IPS-18a (cell line): Measurements from ENCODE around the gene ZFHX3.

Source experiments
- H3K27ac ChIP-seq: one replicate; pipeline ENCODE4 v1.5.1; 2013; ENCODE audit warnings: low read length
- H3K27me3 ChIP-seq: one replicate; pipeline ENCODE4 v1.6.1; 2013; ENCODE audit warnings: mild to moderate bottlenecking, low read length; ENCODE audit not compliant: control insufficient read depth, insufficient read depth
- H3K36me3 ChIP-seq: one replicate; pipeline ENCODE4 v1.6.1; 2013; ENCODE audit warnings: low read depth, low read length; ENCODE audit not compliant: control insufficient read depth
- H3K4me1 ChIP-seq: one replicate; pipeline ENCODE4 v1.6.1; 2013; ENCODE audit warnings: low read depth, low read length; ENCODE audit not compliant: control insufficient read depth
- H3K4me3 ChIP-seq: one replicate; pipeline ENCODE4 v1.5.1; 2013; ENCODE audit warnings: low read length
- H3K9ac ChIP-seq: one replicate; pipeline ENCODE4 v1.6.1; 2013; ENCODE audit warnings: mild to moderate bottlenecking, low read length, moderate library complexity
- H3K9me3 ChIP-seq: one replicate; pipeline ENCODE4 v1.6.1; 2013; ENCODE audit warnings: low read depth, low read length; ENCODE audit not compliant: control insufficient read depth

ZFHX3 gene

DNA sequence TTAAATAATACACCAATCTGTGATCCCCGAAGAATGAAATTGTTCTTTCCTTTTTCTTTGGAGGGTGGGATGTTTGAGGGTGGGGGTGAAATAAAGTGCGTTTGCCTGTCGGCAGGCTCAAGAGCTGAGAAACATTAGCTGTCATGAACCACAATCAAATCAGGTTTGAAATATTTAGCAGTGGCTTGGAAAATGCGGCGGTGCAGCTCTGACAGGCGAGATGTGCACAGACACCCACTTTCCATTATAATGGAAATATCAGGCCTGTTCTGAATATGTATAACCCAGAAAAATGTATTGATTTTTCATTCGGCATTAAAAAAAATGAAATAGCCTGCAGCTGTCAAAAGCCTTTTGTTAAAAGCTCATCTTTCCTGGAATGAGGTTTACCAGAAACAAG is 212.8 kb downstream of the ZFHX3 start:
- Histone ChIP-seq H3K4me1 (peaks cover 17% of the 10 kb centered on the region), H3K27ac (no peak overlapping the region), H3K9me3 (no peaks in the 10 kb centered on the region), H3K9ac (no peak overlapping the region), H3K27me3 (no peaks in the 10 kb centered on the region), H3K36me3 (no peaks in the 10 kb centered on the region), H3K4me3 (no peak overlapping the region)

DNA sequence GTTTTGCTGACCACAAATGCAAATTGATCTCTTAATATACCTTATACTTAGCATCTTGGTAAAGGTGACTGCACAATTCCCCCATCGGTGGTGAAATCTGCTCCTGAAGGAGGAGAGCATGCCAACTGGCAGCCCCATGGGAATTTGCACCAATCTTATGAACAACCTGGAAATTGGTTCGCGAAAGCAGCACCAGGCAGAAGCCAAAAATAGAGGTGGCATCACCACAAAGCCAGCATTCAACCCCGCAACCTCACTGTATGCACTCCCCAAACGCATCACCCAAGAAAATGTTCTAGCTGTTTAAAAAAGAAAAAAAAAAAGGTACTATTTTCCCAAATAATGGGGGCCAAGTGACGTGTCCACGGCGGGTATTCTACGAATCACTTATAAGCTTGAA is 213.4 kb downstream of the ZFHX3 start:
- Histone ChIP-seq H3K4me3 (no peak overlapping the region), H3K27me3 (no peaks in the 10 kb centered on the region), H3K36me3 (no peaks in the 10 kb centered on the region), H3K9ac (no peak overlapping the region), H3K4me1 (peaks cover 17% of the 10 kb centered on the region), H3K27ac (no peak overlapping the region), H3K9me3 (no peaks in the 10 kb centered on the region)

DNA sequence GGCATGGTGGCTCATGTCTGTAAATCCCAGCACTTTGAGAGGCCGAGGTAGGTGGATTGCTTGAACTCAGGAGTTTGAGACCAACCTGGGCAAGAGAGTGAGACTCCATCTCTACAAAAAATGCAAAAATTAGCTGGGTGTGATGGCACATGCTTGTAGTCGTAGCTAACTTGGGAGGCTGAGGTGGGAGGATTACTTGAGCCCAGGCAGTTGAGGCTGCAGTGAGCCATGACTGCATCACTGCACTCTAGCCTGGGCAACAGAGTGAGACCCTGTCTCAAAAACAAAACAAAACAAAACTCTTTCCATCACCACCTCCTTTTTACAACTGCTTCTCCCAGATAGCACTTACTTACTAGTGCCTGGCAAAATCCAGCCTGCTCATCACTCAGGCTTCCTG is 214.0 kb downstream of the ZFHX3 start:
- no peaks in the 10 kb centered on the region for H3K27me3 ChIP-seq
- H3K9ac ChIP-seq: no peak overlapping the region
- H3K4me3 ChIP-seq: no peak overlapping the region
- H3K27ac ChIP-seq: no peak overlapping the region
- H3K9me3 ChIP-seq: no peaks in the 10 kb centered on the region
- H3K36me3 ChIP-seq: no peaks in the 10 kb centered on the region
- H3K4me1 ChIP-seq: peaks cover 12% of the 10 kb centered on the region

DNA sequence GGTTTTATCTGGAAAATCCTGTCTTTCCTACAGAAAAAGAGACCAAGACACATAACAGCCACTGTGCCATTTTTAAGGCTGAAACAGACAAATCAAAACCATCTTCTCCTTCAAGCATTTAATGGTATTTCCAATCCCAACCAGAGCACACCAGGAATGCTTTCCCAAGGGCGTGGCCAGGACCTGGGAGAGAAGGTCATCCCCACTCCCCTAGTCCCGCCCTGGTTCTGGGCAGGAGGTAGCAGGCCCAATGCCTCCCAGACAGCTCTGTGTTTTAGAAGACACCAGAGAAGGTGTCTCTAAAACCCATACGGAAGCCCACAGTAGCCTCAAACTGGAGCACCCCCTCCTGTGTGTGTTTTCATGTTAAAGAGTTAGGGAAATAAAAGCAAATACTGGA is 214.4 kb downstream of the ZFHX3 start:
- Histone ChIP-seq H3K27me3 (no peaks in the 10 kb centered on the region), H3K4me3 (no peak overlapping the region), H3K27ac (no peak overlapping the region), H3K36me3 (no peaks in the 10 kb centered on the region), H3K9me3 (no peaks in the 10 kb centered on the region), H3K9ac (no peak overlapping the region), H3K4me1 (peaks cover 7% of the 10 kb centered on the region)

DNA sequence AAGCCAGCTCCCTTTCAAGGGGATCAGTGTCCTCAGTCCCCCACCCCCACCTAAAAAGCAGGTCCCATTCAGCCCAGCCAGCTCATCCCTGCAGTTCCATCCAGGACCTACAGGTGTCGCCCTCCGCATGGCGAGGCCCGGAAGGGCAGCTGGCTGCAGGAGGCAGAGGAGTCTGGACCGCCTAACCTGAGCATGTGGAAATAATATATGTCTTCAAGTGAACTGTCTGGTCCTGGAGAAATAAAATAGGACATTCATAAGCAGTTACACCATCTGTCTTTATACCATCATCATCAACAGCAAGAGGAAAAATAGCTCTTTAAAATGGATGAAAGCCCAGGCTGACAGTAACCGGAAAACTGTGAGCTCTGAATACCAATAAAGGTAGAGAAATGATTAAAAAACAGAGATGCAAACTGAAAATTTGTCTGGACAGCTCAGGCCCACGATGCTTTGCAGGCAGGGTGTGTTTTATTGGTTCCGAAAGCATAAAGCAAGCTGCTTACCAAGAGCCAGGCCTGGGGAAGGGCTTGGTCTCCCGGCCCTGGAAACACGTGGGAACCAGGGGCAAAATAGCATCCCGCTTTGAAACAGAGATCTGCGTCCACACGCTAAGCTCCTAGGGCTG is 215.2 kb downstream of the ZFHX3 start:
- no peak overlapping the region for H3K27ac ChIP-seq
- no peaks in the 10 kb centered on the region for H3K9me3 ChIP-seq
- no peak overlapping the region for H3K4me3 ChIP-seq
- no peak overlapping the region for H3K9ac ChIP-seq
- no peaks in the 10 kb centered on the region for H3K27me3 ChIP-seq
- H3K4me1 ChIP-seq: no peaks in the 10 kb centered on the region
- H3K36me3 ChIP-seq: no peaks in the 10 kb centered on the region

DNA sequence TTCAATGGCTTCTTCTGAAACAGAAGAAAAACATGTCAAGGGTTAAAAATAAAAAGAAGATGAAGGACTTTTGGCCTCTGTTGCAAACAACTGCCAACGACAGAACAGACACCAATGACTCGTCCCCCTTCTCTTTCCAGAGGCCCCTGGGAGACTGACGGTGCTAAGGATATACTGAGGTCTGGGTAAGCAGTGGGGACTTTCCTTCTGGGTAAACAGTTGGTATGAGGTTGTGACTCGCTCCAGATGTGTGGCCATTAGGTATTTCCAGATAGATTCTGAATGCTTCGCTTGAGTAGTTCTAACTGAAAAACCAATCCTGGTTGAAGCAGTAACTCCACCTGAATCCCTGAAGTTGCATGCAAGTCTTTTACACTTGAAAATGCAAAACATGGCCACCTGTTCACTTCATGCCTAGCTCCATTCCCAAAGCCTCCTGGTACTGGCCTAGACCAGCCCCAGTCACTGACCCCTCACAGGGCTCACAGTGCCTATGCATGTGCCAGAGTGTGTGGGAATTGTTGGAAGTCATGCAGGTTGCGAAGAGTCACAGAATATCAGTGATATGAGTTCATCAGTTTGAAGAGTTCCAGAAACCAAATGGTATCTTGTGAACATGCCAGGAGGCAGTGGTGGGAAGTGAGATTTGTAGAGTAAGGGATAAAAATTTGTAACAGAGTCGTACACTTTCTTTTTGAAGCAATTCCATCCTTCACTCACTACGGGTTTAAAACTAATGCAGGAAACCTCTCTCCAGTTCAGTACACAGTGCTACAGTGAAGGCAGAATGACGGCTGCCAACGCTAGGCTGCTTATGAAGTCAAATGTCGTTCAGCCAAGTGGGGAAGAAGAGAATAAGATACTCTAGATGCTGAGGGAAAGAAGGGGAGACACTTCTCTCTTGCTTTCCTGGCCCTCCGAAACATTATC is 217.8 kb downstream of the ZFHX3 start:
- no peaks in the 10 kb centered on the region for H3K9me3 ChIP-seq
- H3K27me3 ChIP-seq: no peaks in the 10 kb centered on the region
- no peak overlapping the region for H3K27ac ChIP-seq
- H3K4me3 ChIP-seq: no peak overlapping the region
- no peaks in the 10 kb centered on the region for H3K4me1 ChIP-seq
- no peak overlapping the region for H3K9ac ChIP-seq
- H3K36me3 ChIP-seq: no peaks in the 10 kb centered on the region

DNA sequence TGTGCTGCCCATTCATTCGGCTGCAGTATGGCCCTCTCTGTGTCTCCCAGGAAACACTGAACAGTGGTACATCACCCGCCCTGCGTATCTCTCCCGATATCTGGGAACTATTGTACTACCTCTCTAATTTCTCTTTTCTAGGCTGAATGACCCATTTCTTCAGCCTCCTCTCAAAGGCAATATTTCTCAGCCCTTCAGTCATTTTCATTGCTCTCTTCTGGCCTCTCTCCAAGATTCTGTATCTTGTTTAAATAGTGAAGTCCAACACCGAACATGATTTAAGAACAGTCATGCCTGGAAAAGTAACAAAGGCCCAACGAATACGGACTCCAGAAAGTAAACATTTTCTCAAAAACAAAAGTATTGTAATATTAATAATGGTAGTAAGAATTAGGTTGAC is 220.1 kb downstream of the ZFHX3 start:
- H3K9ac ChIP-seq: no peak overlapping the region
- no peak overlapping the region for H3K27ac ChIP-seq
- H3K36me3 ChIP-seq: no peaks in the 10 kb centered on the region
- H3K4me3 ChIP-seq: no peak overlapping the region
- H3K4me1 ChIP-seq: no peaks in the 10 kb centered on the region
- H3K9me3 ChIP-seq: no peaks in the 10 kb centered on the region
- no peaks in the 10 kb centered on the region for H3K27me3 ChIP-seq

DNA sequence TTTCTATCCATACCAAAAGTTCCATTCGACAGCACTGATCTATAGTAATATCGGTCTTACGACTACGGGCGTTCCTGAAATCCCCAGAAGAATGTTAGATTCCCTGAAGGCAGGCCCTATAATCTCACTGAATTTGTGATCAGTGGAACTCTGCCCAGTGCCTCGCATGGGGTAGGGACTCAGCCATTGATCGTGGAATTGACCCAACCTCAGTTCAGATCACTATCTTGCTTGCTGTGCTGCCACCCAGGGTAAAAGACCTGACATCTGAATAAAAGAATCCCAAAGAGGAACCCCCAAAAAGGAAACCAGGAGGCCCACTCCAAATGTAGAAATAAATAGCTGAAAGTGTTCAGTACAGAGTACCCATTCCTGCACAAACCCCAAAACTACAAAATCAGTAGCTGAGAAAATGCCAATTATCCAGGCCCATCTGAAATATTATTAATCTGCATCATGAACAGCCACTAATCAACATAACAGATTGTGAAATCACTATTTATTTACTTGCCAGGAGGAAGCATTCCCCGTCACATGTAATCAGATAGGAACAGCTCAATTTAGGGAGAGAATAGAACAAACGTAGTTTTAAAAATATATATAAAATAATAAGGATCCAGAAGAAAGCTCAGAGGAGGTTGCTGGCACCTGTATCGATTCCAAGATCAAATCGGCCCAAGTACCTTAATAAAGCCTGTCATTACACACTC is 221.9 kb downstream of the ZFHX3 start:
- H3K36me3 ChIP-seq: no peaks in the 10 kb centered on the region
- H3K27me3 ChIP-seq: no peaks in the 10 kb centered on the region
- H3K27ac ChIP-seq: no peak overlapping the region
- no peak overlapping the region for H3K9ac ChIP-seq
- H3K9me3 ChIP-seq: no peaks in the 10 kb centered on the region
- H3K4me3 ChIP-seq: no peak overlapping the region
- no peaks in the 10 kb centered on the region for H3K4me1 ChIP-seq

DNA sequence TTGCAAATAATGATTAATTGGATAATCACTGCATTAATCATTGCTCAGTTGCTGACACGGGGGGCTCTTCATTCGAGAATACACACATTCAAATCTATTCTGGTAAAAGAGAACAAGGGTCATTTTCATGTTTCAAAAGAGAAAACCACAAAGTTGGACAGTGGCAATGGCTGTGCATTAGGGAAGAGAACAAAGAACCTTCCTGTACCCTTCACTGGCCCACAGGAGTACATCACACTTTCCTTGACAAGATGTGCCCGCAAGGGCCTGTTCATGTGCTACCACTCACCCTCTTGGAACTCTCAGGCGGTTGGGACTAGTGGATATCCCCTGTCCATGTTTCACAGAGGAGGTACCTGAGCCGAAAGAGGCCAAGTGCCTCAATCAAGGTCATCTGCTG is 223.2 kb downstream of the ZFHX3 start:
- no peaks in the 10 kb centered on the region for H3K36me3 ChIP-seq

DNA sequence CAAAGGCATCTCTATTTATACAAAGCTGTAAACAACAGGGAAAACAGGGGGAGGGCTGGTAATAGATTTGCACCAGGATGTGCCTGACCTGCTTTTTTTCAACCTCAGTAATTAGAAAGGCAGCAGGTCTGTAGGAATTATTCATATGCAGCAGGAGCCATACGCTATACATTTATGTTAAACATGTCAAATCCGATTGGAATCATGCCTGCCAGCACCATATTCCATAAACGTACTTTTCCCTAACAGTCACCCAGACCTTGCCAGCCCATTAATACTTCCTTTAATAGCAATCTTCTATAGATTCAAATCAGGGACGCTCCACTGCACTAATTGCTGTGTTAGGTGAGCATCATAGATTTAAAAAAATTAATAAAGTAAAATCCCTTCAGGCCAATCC is 223.9 kb downstream of the ZFHX3 start:
- Histone ChIP-seq H3K27me3 (no peaks in the 10 kb centered on the region), H3K36me3 (no peaks in the 10 kb centered on the region), H3K4me3 (no peak overlapping the region), H3K27ac (no peak overlapping the region), H3K4me1 (no peaks in the 10 kb centered on the region), H3K9ac (no peak overlapping the region), H3K9me3 (no peaks in the 10 kb centered on the region)

More for the DNA sequence above, 223.2 kb downstream of the ZFHX3 start:
- Histone ChIP-seq H3K9ac (no peak overlapping the region), H3K27ac (no peak overlapping the region), H3K9me3 (no peaks in the 10 kb centered on the region), H3K4me1 (no peaks in the 10 kb centered on the region), H3K27me3 (no peaks in the 10 kb centered on the region), H3K4me3 (no peak overlapping the region)

DNA sequence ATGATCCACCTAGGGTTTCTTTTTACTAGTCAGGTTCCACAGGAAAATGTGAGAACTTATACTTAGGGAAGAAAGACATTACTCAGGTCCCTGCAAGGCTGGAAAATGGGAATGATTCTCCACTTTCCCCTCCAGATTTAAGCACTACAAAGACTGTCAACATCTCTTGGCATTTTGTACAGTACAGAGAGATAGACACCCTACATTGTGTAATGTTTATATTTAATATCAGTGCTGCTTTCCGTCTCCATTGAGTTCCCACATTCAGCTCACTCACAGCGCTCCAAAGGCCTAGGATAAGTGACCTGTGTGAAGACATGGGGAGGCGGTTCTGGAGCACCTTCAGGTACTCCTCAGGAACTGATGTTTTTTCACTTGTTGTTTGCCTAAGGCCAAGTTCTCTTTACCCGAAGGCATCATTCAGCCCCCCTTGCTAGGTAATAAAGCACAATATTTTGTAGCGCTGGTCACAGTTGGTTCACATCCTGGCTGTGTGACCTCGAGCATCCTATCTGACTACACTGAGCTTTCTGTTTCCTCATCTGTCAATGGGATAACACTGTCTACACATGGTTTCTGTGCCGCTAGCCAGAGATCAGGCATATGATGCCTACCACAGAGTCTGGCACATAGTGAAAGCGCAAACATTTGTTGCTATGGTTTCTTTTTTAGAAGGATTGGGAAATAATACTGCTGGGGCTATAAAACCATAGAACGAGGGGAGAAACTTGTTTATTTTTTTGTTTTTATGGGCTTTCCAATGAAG is 226.6 kb downstream of the ZFHX3 start:
- no peaks in the 10 kb centered on the region for H3K36me3 ChIP-seq
- H3K4me3 ChIP-seq: no peak overlapping the region
- no peaks in the 10 kb centered on the region for H3K9me3 ChIP-seq
- H3K27ac ChIP-seq: no peak overlapping the region
- no peaks in the 10 kb centered on the region for H3K4me1 ChIP-seq
- H3K27me3 ChIP-seq: no peaks in the 10 kb centered on the region
- no peak overlapping the region for H3K9ac ChIP-seq
